Left forelimb (tissue), 1 donor: ENCODE results near the gene RAB44.

Source experiments
- DNase-seq: peaks from one replicate; pipeline ENCODE4 v3.0.0-alpha.2; 2018; ENCODE audit warnings: low spot score

The RAB44 gene

DNA sequence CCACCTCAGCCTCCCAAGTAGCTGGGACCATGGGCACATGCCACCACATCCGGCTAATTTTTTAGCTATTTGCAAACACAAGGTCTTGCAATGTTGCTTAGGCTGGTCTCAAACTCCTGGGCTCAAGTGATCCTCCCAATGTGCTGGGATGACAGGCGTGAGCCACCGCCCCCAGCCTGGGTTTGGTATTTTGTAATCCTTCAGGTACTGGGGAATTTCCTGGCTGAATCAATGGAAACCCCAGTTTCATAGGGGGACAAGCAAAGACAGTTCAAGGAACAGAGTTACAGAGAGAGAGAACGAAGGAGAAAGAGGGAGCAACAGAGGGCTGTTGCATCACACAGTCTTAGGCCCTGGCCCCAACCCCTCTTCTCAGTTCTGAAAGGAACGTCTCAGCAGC is 35.7 kb downstream of the RAB44 start:
- DNase-seq, result no peak

DNA sequence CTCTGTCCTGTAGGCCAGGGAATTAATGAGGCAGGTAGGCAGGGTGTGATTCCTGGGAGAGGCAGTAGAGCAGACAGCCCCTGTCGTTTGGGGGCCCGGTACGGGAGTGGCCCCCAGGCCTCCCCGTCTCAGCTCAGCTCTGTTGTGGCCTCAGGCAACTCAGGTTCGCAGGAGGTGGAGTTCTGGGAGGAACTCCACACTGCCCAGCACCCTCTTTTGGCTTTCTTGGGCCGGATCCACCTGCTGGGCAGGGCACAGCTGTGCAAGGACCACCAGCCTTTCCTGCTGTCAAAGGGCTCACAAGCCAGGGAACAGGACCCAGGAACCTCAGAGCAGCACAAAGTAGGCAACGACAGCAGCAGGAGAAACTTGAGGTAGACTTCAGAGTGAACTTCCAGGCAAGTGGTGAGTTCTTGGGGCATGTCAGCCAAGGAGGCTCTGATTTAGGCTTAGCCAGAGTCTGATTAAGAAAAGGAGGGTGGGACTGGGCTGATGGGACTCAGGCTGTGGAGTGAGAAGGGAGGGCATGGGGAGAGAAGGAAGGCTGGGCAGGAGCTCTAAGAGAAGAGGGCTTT is 36.9 kb downstream of the RAB44 start:
- DNase-seq, result no peak

DNA sequence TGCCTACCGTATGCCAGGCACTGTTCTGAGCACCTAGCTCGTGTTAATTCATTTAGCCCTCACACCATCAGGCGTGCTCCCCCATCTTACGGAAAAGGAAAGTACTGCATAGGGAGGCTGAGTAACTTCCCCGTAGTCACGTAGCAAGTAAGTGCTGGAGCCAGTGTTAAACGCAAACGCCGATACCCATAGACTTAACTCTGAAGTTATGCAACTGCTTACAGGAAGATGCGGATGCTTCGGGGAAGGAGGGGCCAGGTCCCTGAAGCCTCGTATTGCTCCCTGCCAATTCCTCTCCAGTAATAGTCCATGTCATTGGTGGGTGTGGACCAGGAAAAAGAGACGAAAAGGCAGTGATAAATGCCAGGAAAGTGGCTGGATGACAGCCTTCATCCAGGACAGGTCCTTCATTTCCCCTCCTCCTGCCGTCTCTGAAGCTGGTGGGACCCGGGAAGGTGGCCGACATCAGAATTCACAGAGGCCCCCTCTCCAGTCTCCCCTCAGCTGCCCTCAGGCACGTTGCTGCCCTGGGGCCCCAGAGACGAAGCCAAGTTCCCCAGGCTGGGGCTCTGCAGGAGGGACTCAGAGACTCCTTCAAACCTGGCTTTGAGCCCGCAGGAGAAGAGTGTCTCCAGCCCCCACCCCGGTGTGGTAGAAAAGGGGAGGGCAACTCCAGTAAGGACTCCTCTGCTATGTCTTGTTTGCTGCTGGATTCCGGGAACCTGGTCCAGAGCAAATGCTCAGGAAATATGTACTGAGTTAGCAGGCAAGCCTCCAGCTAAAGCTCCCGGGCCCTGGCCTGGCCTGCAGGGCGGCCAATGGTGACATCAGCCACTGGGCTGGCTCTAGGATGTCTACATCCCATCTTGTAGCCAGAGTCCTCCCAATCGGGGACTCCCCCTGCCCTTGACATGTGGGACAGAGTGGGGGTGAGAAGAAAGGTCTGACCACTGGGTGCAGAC is 37.8 kb downstream of the RAB44 start:
- peak; percentile 89 for DNase-seq

DNA sequence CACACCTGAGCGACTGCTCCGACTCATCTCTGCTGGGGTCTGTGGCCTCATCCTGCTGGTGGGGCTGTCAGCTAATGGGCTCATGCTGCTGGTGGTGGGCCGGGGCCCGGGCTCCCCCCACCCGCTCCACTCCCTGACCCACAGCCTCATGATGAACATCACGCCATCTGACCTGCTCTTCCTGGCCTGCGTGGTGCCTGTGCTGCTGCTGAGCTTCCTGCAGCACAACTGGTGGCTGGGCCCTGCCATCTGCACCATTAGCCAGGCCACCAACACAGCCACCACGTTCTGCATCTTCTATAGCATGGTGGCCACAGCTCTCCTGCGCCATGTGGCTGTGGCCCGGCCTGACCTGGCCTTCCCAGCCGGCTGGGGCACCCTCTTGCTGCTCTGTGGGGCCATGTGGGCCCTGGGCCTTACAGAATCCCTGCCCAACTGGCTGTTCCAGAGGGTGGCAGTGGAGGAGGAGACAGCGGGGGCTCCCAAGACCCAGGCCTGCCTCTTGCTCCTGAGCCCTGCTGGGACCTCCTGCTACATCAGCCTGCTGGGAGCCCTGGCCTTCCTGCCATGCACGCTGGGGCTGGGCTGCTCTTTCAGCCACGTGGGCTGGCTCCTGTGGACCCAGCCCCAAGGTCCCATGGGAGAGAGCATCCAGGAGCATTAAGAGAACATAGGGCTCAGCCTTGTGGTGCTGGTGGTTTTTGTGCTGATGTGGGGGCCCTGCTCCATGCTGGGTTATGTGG is 39.6 kb downstream of the RAB44 start:
- no peak for DNase-seq

DNA sequence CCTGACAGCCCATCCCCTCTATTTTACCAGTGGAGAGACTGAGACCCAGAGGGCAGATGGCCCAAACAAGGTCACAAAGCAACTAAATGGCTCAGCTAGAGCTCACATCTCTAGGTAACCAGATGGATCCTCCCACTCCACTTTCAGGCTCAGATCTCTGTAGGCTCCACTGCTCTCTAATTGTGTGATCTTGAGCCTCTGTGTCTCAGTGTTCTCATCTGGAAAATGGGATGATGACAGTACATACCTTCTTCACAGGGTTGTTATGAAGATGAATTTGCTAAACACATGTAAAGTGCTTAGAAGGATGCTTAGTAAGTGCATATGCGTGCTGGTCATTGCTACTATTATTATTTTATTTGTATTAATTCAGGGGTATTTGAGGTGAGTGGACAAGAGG is 40.5 kb downstream of the RAB44 start:
- no peak for DNase-seq

DNA sequence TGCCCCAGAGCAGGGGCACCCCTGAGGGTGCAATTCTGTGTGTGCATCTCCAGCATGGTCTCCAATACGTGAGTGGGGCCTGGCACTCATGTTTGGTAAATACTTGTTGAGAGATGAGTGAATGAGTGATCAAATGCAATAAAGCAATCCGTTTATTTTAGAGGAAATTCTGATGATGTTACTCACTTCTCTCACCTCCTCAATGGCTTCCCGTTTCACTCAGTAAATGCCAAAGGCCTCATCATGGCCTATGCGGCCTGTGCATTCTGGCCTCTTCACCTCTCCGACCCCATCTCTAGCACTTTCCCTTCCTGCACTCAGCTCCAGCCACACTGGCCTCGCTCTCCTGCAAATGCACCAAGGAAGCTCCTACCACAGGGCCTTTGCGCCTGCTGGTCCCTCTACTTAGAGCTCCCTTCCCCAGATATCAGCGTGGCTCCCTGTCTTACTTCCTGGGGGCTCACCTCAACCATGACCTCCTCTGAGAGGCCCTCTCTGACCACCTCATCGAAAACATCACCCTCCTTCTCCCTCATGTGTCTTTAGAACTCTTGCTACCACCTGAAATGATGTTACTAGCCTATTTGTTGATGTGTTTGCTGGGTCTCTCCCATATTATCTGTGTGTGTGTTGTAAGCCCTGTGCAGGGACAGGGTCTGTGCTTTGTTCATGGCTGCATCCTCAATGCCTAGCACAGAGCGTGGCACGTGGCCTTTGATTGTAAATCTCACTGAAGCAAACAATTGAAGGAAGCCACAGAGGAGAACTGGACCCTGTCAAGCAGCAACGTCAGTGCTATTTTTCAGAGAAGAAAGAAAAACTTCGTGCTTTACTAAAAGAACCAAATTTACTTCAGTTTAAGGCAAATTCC is 42.6 kb downstream of the RAB44 start:
- no peak for DNase-seq

DNA sequence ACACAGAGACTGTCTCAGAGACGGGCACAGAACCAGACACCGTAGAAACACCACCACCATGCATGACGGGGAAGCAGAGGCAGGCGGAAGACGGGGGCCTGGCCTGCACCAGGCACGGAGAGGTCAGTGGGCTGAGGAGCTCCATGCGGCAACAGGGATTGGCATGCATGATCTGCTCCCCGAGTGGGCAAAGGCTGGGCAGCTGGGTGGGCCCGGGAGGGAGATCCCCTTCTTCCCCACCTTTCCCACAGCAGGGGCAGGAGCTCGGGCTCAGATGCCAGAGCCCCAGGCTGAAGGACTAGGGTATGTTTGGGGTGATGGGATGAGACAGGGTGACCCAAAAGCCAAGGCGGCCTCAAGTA is 43.2 kb downstream of the RAB44 start:
- DNase-seq, result no peak

DNA sequence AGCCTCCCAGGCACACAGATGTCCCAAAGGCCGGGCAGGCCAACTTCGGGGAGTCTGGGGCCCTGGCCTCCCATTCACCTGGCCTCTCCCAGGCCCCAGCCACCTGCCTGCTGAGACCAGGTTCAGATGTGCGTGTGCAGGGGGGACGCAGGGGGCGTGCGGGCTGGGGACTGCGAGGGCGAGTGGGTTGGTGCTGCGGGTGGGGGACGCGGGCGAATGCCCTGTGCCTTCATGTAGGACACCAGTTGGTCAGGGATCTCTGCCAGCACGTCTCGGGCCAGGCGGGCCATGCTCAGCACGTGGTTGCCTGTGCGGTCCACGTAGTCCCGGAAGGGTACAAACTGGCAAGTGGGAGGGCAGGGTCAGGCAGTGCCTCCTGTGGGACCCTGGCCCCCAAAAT is 44.5 kb downstream of the RAB44 start:
- DNase-seq, result no peak

DNA sequence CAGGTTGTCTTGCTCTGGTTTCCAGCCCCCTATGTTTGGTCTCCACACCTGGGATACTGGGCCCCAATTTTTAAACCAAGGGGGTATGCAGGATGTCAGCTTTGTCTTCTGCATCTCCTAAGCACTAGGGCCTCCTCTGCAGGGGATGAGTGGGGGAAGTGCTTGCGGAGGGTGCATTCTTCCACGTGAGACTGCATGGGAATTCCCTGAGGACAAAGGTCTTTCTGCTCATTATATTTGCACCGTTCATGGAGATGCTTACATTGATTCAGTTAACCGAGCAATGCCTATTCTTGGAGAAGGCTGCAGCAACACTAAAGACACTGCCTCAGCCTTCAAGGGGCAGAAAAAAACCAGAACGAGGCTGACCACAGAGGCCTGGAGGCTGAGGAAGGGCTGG is 45.4 kb downstream of the RAB44 start:
- DNase-seq, result no peak

DNA sequence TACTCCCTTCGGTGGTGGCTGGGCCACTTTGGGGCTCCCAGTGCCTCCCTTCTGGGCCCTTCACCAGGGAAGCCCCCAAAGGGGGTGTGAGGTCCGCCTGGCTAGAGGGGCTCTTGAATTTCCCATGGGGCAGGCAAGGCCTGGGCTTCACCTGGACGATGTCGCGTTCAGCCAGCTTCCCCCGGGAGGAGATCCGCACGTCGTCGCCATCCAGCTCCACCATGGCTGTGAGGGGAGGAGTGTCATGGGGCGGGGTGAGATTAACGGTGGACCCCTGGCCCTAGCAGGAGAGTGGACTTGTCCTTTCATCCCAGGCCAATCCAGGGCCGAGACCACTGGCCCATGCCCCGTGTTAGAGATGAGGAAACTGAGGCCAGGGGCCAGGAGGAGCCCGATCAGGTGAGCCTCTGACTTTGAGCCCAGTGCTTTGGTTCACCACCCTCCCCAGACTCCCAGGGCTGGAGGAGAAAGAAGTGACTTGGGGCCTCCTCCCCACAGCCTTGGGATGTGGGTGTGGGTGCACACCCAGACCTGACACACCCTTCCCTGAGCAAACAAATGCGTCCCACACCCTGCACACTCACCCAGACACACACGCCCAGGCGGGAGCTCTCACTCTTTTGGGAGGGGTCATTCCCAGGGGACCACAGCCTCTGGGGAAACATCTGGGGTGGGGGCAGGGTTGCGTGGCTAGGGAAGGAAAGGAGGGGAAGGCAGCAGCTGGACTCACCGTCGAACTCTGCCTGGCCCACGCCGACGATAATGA is 46.1 kb downstream of the RAB44 start:
- DNase-seq, result no peak

DNA sequence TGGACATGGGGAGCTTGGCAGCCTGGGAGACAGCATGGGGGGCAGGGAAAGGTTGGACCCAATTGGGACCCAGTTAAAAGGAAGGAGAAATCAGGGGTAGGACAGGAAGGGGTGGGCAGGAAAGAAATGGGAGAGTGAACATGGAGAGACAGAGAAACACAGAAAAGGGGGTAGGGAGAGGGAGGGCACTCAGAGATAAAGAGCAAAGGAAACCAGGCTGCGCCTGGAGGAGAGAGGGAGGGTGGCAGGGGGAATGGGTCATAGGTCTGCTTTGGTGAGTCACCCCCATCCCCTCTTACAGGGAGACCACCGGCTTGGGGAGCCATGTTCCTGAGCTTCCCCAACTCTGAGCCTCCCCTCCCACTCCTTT is 46.7 kb downstream of the RAB44 start:
- DNase-seq, result no peak

DNA sequence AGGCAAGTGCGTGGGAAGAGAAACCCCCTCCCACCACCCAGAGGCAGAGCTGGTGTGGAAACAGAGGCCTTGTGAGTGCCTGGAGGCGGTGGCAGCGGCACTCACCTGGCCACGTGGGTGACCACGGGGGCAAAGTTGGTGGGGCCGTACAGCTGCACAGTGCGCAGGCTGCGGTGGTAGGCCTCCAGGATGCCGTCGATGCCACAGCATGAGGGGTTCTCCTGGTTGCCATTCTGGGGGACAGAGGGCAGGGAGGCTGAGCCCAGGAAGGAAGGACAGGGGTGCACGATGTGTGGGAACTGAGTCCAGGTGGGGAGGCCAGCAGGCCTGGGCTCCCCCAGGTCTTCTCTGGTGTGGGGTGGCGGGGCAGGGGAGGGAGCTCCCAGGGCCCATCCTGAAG is 47.7 kb downstream of the RAB44 start:
- no peak for DNase-seq

DNA sequence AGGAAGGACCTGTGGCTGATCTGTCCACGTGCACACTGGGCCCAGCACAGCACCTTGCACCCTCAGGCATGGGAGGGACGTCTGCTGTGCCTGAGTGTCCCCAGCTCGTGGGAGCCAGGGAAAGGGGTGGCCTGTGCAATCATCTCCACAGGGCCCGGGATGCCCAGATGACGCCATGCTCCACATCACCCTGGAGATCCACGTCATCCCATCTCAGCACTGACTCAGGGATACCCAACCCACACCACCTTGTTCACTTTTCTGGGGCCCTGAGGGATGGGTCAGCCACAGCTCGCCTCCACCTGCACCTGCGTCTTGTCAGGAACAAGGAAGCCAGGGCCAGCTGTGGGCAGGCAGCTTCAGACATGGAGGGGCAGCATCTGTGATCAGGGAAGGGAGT is 48.2 kb downstream of the RAB44 start:
- DNase-seq, result no peak

DNA sequence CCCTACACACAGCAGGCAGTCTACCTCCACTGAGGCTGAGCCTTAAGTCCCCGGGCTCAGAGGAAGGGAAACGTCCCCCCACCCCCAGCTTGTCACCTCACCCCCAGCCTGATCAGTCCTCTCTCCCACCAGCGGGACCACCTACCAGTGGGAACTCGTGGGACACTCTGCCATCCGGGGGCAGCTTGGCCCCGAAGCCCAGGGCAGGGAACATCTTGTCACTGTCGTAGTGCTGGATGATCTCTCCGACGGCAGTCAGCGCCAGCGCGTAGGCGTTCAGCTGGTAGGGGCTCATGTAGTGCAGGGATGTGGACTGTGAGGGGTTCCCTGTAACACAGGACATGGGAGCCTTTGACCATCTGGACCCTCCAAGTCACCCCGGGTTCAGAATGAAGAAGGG is 48.6 kb downstream of the RAB44 start:
- DNase-seq, result no peak

DNA sequence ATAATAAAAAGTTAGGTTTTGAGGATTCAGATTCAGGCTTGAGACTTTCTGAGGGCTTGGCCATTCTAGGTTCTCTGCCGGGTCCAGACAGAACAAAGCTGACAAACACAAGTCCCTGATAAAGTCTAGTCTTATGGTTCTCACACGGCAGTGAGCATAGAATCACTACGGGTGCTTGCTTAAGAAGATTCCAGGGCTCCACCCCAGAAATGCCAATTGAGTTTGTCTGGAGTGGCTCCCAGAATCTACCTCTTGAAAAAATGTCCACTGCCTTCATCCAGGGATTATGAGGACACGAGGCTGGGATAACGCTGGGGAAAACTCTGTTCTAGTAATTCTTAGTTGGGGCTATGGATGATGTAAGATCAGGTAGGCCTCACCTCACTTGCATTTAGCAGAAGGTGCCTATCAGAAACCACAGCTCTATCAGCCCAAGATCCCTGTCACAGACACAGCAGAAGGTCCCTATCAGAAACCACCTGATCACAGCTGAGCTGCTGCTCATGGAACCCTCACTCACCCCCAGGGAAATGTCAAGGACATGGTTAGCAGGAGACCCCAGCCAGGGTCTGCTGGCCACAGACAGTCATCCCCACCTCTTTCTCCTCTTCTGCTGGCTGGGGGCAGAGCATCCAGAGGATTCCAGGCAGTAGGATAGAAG is 52.3 kb downstream of the RAB44 start:
- no peak for DNase-seq

DNA sequence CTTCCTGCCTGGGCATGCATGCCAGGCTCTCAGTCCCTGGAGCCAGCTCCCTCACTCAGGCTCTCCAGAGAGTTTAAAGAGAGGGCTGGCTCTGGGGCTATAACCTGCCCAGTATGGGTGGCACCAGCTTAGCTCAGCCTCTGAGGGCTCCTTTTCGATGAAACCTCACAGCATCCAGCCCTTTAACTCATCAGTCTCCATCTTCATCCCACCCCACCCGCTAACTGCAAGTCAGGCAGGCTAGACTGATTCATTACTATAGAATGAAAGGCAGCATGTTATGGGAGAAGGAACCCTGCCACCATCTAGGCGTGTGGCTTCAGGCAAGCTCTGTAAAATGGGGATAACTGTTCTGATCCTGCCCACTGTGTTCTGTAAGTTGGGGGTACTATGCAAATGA is 53.5 kb downstream of the RAB44 start:
- no peak for DNase-seq

DNA sequence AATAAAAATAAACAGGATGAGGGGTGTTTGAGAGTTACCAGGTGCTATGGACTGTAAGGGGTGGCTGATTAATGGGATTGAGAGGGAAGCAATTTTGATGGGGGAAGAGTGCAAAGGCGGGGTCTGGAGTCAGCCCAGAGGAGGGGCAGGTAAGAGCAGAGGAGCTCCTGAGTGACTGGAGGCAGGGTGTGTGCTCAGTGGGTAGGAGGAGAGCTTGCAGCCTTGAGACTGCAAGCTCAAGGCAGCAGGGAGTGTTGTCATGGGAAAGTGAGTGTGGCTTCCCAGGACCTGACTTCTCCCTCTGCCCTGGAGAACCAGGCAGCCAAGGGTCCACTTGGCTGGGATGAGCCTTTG is 54.2 kb downstream of the RAB44 start:
- no peak for DNase-seq

DNA sequence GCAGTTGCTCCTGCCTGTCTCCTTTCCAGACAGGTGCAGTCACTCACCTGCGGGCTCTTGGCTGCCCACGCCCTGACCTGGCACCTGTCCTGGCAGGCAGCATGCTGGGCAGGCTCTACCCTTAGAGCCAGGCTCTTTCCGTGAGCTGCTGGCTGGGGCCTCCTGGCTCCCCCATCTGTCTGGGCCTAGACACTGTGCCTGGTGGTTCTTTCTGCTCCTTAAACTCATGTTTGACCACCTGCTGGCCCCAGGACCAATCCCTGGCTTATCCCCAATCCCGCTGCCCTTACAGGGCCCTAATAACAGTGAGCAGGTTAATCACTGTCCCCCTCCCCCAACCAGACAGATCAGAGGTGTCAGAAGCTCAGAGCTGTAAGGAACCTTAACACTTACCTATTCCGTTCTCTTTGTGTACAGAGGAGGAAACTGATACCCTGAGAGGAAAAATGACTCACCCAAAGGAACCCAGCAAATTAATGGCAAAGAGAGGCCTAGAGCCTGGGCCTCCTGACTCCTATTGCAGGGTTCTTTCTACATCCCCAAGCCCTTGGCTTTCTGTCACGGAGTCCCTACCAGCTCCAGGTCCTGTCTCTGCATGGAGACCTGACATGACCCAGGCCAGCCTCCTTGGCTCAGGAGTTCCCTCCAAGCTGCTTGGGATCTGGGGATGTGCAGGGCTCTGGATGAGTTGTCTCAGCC is 54.7 kb downstream of the RAB44 start:
- DNase-seq, result no peak

DNA sequence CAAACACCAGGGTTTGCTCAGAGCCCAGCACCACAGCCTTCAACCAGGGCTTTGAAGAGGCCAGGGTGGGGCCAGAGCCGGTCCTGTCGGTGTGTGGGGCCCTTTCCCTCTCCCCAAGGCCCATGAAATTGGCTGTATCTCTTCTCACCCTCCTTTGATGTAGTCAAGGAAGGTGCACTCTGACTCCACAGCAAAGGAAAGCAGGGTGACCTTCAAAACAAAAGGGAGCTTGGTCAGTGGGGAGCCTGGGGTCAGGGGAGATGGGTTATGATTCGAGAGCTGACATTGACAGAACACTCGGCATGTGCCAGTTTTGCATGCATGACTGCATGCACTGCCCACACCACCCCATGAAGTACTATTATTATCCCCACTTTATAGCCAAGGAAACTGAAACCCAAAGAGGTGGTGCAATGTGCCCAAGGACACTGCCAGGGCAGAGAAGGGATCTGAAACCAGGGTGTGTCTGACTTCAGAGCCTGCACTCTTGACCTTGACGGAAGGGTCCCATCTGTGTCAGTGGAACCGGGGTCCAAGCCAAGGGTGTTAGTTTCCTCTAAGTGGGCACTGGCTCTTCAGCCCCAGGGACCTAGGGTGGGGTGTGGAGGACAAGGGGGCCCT is 55.4 kb downstream of the RAB44 start:
- DNase-seq, result no peak
